BLaER1 (cell line): ENCODE data around the gene IMMP2L.

Experiments
- H3K27ac ChIP-seq: shearing (Covaris generic); formaldehyde crosslinking; 2 replicates; pipeline ENCODE4 v1.8.1; 2022
- H3K27me3 ChIP-seq: shearing (Covaris generic); formaldehyde crosslinking; 2 replicates; pipeline ENCODE4 v1.8.1; 2022
- H3K36me3 ChIP-seq: shearing (Covaris generic); formaldehyde crosslinking; 2 replicates; pipeline ENCODE4 v1.8.1; 2022
- H3K4me1 ChIP-seq: shearing (Covaris generic); formaldehyde crosslinking; 2 replicates; pipeline ENCODE4 v1.8.1; 2022
- H3K4me2 ChIP-seq: shearing (Covaris generic); formaldehyde crosslinking; 2 replicates; pipeline ENCODE4 v1.8.1; 2022
- H3K4me3 ChIP-seq: shearing (Covaris generic); formaldehyde crosslinking; 2 replicates; pipeline ENCODE4 v1.8.1; 2022
- H3K9ac ChIP-seq: shearing (Covaris generic); formaldehyde crosslinking; 2 replicates; pipeline ENCODE4 v1.8.1; 2022
- H3K9me3 ChIP-seq: shearing (Covaris generic); formaldehyde crosslinking; 2 replicates; pipeline ENCODE4 v1.8.1; 2022
- H4K20me1 ChIP-seq: shearing (Covaris generic); formaldehyde crosslinking; 2 replicates; pipeline ENCODE4 v1.8.1; 2022
- Cebpa-rat ChIP-seq: shearing (Covaris generic); IDR thresholded peaks from 2 replicates; pipeline ENCODE4 v1.8.1; 2022

IMMP2L gene

DNA sequence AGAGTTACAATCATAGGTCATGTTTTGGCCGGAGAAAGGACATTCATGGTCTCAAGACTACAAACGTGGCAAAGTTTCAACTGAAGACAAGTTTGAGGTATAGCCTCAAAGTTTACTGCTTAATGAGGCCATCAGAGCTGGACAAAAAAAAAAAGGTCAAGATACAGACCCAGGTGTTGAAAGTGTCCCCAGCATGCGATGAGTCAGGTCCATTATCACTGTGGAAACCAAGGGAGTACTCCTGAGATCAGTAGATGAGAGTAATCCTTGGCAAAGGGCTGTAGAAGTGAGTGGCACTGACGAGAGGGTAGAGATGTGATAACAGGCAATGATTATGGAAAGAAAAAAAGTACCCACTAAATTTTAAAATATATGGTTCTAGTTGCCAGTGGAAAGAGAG, 551.5 kb downstream of the IMMP2L start:
- no peaks in the 10 kb centered on the region for H4K20me1 ChIP-seq
- H3K4me1 ChIP-seq = peaks cover 6% of the 10 kb centered on the region
- H3K9me3 ChIP-seq = no peaks in the 10 kb centered on the region
- no peak overlapping the region for H3K4me3 ChIP-seq
- H3K36me3 ChIP-seq = no peaks in the 10 kb centered on the region
- no peak overlapping the region for H3K27ac ChIP-seq
- H3K4me2 ChIP-seq = no peak overlapping the region
- no peak for TF ChIP-seq Cebpa-rat
- H3K9ac ChIP-seq = no peak overlapping the region
- no peaks in the 10 kb centered on the region for H3K27me3 ChIP-seq

- Histone ChIP-seq H3K4me1 (peaks cover 6% of the 10 kb centered on the region), H3K36me3 (no peaks in the 10 kb centered on the region), H4K20me1 (no peaks in the 10 kb centered on the region), H3K27ac (no peak overlapping the region), H3K4me3 (no peak overlapping the region), H3K9me3 (no peaks in the 10 kb centered on the region), H3K9ac (no peak overlapping the region), H3K27me3 (no peaks in the 10 kb centered on the region), H3K4me2 (no peak overlapping the region)
- no peak for TF ChIP-seq Cebpa-rat
Measured at GRCh38 chr7:111009526-111010040, 552.7 kb downstream of the IMMP2L start.

DNA sequence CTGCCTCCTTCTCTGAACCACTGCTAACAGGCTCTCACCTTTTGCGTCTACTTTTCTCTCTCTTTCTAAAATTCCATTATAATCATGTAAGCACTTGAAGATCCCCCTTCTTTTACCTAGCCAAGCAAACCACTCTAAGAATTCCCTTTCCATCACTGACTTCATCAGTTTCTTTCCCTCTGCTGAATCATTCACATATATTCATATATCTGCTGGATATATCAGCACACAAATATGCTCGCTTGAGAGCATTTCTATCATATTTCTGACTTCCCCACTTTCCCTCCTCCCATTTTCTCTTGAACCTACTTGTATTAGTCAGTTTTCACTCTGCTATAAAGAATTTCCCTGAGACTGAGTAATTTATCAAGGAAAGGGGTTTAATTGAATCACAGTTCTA, 555.6 kb downstream of the IMMP2L start:
- Histone ChIP-seq H3K4me3 (no peak overlapping the region), H4K20me1 (no peaks in the 10 kb centered on the region), H3K4me1 (no peaks in the 10 kb centered on the region), H3K9ac (no peak overlapping the region), H3K27me3 (no peaks in the 10 kb centered on the region), H3K4me2 (no peak overlapping the region), H3K36me3 (no peaks in the 10 kb centered on the region), H3K27ac (no peak overlapping the region), H3K9me3 (no peaks in the 10 kb centered on the region)
- TF ChIP-seq Cebpa-rat = no peak

DNA sequence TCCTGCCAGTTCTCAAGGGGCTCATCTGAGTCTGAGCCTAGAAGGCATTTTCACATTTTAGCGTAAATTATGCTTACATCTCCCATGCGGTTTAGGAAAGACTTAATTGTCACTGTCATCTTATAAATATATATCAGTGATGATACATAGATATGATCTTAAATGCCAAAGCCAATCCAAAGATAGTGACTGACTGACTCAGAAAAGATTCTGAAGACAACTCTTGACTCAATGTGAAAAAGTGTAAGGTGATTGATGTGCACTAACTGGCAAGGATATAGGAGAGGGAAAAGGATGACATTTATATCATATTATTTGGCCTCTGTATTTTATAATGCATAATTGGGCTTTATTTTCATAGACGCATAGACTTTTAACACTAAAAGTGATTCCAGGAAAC, 556.3 kb downstream of the IMMP2L start:
- H3K4me1 ChIP-seq = no peaks in the 10 kb centered on the region
- no peaks in the 10 kb centered on the region for H3K9me3 ChIP-seq
- no peaks in the 10 kb centered on the region for H3K36me3 ChIP-seq
- TF ChIP-seq Cebpa-rat = no peak
- no peak overlapping the region for H3K4me3 ChIP-seq
- H3K4me2 ChIP-seq = no peak overlapping the region
- H3K9ac ChIP-seq = no peak overlapping the region
- H3K27me3 ChIP-seq = no peaks in the 10 kb centered on the region
- H4K20me1 ChIP-seq = no peaks in the 10 kb centered on the region
- H3K27ac ChIP-seq = no peak overlapping the region

DNA sequence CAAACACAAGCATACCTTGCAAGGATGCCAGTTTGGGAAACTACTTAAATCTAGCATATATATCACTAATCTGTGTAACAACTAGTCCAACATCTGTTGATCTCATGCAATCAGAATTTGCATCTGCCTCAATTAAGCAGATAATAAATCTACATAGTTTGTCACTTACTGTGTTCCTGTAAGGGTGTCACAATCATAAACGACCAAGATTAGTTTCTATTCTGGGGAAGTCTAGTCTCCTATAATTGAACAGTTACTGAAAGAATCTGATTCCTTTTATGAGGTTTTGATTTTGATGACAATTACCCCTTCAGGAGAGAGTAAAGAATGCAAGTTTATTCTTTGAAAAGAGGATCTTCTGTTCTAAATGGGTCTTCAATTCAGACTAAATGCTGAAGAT, 556.8 kb downstream of the IMMP2L start:
- Histone ChIP-seq H3K4me1 (no peaks in the 10 kb centered on the region), H3K9ac (no peak overlapping the region), H3K27me3 (no peaks in the 10 kb centered on the region), H3K4me2 (no peak overlapping the region), H3K4me3 (no peak overlapping the region), H3K27ac (no peak overlapping the region), H3K9me3 (no peaks in the 10 kb centered on the region), H3K36me3 (no peaks in the 10 kb centered on the region), H4K20me1 (no peaks in the 10 kb centered on the region)
- TF ChIP-seq Cebpa-rat = no peak

DNA sequence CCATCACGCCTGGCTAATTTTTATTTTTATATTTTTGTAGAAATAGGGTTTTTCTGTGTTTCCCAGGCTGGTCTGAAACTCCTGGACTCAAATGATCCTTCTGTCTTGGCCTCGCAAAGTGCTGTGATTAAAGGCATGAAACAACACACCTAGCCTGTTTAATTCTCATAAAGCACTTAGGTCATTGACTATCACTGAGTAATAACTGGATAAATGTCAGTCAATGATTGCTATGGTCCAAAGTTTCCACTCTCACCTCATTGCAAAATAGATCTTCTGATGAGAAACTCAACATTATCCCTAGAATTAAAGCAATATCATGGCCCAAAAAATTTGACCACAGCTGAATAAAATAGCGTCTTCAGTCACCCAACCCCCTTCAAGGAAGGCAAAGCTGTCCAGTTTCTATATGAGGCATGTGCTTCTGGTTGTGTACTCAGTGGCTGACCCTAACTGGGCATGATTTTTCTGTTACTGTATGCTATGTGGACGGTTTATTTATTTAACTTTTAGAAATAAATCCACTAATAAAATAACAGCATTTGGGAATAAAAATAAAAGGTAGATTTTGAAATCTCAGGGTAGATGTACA, 557.9 kb downstream of the IMMP2L start:
- no peak for TF ChIP-seq Cebpa-rat
- Histone ChIP-seq H4K20me1 (no peaks in the 10 kb centered on the region), H3K9ac (no peak overlapping the region), H3K27me3 (no peaks in the 10 kb centered on the region), H3K36me3 (no peaks in the 10 kb centered on the region), H3K4me1 (no peaks in the 10 kb centered on the region), H3K9me3 (no peaks in the 10 kb centered on the region), H3K27ac (no peak overlapping the region), H3K4me3 (no peak overlapping the region), H3K4me2 (no peak overlapping the region)

- no peaks in the 10 kb centered on the region for H3K4me1 ChIP-seq
- no peak overlapping the region for H3K4me2 ChIP-seq
- no peaks in the 10 kb centered on the region for H3K9me3 ChIP-seq
- H3K27me3 ChIP-seq = no peaks in the 10 kb centered on the region
- no peak overlapping the region for H3K27ac ChIP-seq
- H4K20me1 ChIP-seq = no peaks in the 10 kb centered on the region
- H3K4me3 ChIP-seq = no peak overlapping the region
- no peak for TF ChIP-seq Cebpa-rat
- no peaks in the 10 kb centered on the region for H3K36me3 ChIP-seq
- no peak overlapping the region for H3K9ac ChIP-seq
Measured at GRCh38 chr7:111003883-111004282, 558.4 kb downstream of the IMMP2L start.

DNA sequence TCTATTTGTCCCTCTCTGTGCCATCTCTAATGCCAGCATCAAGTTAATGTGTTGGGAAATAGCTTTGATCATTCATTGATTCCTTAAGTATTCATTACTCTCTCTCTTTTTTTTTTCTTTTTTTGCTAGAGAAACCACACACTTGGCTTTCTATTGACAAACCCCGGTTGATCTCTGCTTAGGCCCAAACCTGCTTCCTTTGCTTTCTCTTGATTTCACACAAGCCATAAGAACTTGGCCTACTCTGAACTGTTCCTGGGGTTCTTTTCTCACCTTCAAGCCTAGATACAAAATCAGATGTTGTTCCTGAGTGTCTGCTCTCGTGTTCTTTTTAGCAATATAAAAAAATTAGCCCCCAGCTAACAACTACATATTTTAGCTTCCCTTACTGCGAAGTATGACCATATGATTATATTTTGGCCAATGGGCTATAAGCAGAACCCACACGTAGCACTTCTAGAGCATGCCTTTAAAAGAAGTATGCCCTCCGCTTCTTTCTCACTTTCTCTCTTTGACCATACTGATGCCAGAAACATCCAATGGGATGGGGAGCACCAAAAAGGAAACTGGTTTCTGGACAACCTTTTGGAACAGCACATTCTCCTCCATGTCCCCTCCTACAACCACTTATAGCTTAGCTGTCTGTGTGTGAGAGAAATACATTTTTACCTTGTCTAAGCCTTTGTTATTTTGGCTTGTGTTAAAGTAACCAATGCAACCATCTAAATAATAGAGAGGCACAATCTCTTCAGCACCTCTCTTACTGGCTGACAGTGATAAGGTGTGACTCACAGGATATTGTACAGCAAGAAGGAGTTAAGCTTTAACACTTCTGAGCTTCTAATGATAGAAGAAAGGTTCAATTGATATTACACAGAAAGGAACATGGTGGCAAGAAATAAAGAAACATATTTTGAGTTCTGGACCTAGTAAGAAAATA, 568.0 kb downstream of the IMMP2L start:
- Histone ChIP-seq H4K20me1 (no peaks in the 10 kb centered on the region), H3K9ac (no peak overlapping the region), H3K27me3 (no peaks in the 10 kb centered on the region), H3K4me2 (no peak overlapping the region), H3K36me3 (no peaks in the 10 kb centered on the region), H3K27ac (no peak overlapping the region), H3K4me3 (no peak overlapping the region), H3K9me3 (no peaks in the 10 kb centered on the region), H3K4me1 (no peaks in the 10 kb centered on the region)
- TF ChIP-seq Cebpa-rat = no peak

- H3K27ac ChIP-seq = no peak overlapping the region
- no peaks in the 10 kb centered on the region for H3K36me3 ChIP-seq
- H4K20me1 ChIP-seq = no peaks in the 10 kb centered on the region
- no peak overlapping the region for H3K4me2 ChIP-seq
- H3K9ac ChIP-seq = no peak overlapping the region
- H3K4me1 ChIP-seq = no peaks in the 10 kb centered on the region
- TF ChIP-seq Cebpa-rat = no peak
- H3K4me3 ChIP-seq = no peak overlapping the region
- H3K27me3 ChIP-seq = no peaks in the 10 kb centered on the region
- H3K9me3 ChIP-seq = no peaks in the 10 kb centered on the region
Measured at GRCh38 chr7:110988890-110989501, 573.3 kb downstream of the IMMP2L start.

DNA sequence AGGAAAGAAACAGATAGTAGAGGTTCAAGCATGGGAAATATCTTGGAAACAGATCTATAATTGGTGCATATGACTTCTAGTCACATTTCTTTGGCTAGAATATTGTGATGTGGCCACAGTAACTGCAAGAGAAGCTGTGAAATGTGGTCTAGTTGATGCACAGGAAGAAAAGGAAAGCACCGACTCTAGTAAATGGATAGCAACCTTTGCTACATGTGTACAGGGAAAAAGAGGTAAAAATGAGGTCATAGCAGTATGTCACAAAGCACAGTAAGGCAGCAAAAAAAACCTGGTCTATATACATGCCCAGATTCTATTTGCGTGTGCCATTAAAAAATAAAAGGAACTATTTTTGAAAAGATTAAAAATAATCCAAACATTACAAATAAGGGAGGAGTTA, 573.9 kb downstream of the IMMP2L start:
- H3K36me3 ChIP-seq = no peaks in the 10 kb centered on the region
- no peak overlapping the region for H3K9ac ChIP-seq
- no peak overlapping the region for H3K27ac ChIP-seq
- no peaks in the 10 kb centered on the region for H3K9me3 ChIP-seq
- no peaks in the 10 kb centered on the region for H3K27me3 ChIP-seq
- H3K4me1 ChIP-seq = no peaks in the 10 kb centered on the region
- no peak overlapping the region for H3K4me3 ChIP-seq
- no peaks in the 10 kb centered on the region for H4K20me1 ChIP-seq
- TF ChIP-seq Cebpa-rat = no peak
- no peak overlapping the region for H3K4me2 ChIP-seq
